ENCODE results near the gene SLC25A30.
A peak's percentile ranks its signal among the peaks of the same experiment; 100 is the strongest.
"Not testable (repeated sequence)": the region's sequence is repeated elsewhere in the genome, so short reads cannot be mapped to it uniquely, and the experiment has no call there.

The SLC25A30 gene

GRCh38 chr13:45356966-45357672 is 61.1 kb downstream of the SLC25A30 start:
- Mint-ChIP-seq H3K27ac (peak overlapping the region; percentile 67), H3K27me3 (ENCODE audit: low read depth) (no peaks in the 10 kb centered on the region), H3K36me3 (ENCODE audit: low read depth) (peaks cover 40% of the 10 kb centered on the region), H3K4me3 (peak overlapping the region; percentile 10), H3K4me1 (ENCODE audit: low read depth) (peaks cover 29% of the 10 kb centered on the region), H3K9me3 (no peaks in the 10 kb centered on the region)
- no peak for DNase-seq (ENCODE audit: low spot score)

GRCh38 chr13:45353895-45354294 is 64.3 kb downstream of the SLC25A30 start:
- Mint-ChIP-seq H3K27ac (peak overlapping the region; percentile 77), H3K9me3 (no peaks in the 10 kb centered on the region), H3K27me3 (ENCODE audit: low read depth) (no peaks in the 10 kb centered on the region), H3K4me3 (no peak overlapping the region), H3K36me3 (ENCODE audit: low read depth) (peaks cover 37% of the 10 kb centered on the region), H3K4me1 (ENCODE audit: low read depth) (peaks cover 18% of the 10 kb centered on the region)
- no peak for DNase-seq (ENCODE audit: low spot score)

- Mint-ChIP-seq H3K27ac (no peak overlapping the region), H3K9me3 (no peaks in the 10 kb centered on the region), H3K36me3 (ENCODE audit: low read depth) (peaks cover 34% of the 10 kb centered on the region), H3K4me3 (no peak overlapping the region), H3K27me3 (ENCODE audit: low read depth) (no peaks in the 10 kb centered on the region), H3K4me1 (ENCODE audit: low read depth) (peaks cover 10% of the 10 kb centered on the region)
- no peak for DNase-seq (ENCODE audit: low spot score)
These were observed 66.1 kb downstream of the SLC25A30 start for GRCh38 chr13:45352031-45352430.

GRCh38 chr13:45350152-45350551 is 68.0 kb downstream of the SLC25A30 start:
- Mint-ChIP-seq H3K4me1 (ENCODE audit: low read depth) (peaks cover 3% of the 10 kb centered on the region), H3K9me3 (no peaks in the 10 kb centered on the region), H3K27ac (no peak overlapping the region), H3K27me3 (ENCODE audit: low read depth) (no peaks in the 10 kb centered on the region), H3K36me3 (ENCODE audit: low read depth) (peaks cover 33% of the 10 kb centered on the region), H3K4me3 (no peak overlapping the region)
- no peak for DNase-seq (ENCODE audit: low spot score)

- no peak overlapping the region for H3K4me3 Mint-ChIP-seq
- no peak overlapping the region for H3K27ac Mint-ChIP-seq
- H3K4me1 Mint-ChIP-seq (ENCODE audit: low read depth), result peaks cover 3% of the 10 kb centered on the region
- H3K27me3 Mint-ChIP-seq (ENCODE audit: low read depth), result no peaks in the 10 kb centered on the region
- H3K36me3 Mint-ChIP-seq (ENCODE audit: low read depth), result peaks cover 36% of the 10 kb centered on the region
- no peaks in the 10 kb centered on the region for H3K9me3 Mint-ChIP-seq
- no peak for DNase-seq (ENCODE audit: low spot score)
These were observed 68.7 kb downstream of the SLC25A30 start for GRCh38 chr13:45349438-45349837.

- not testable (repeated sequence) for H3K9me3 Mint-ChIP-seq; H3K27ac Mint-ChIP-seq; H3K4me3 Mint-ChIP-seq; H3K27me3 Mint-ChIP-seq (ENCODE audit: low read depth); DNase-seq (ENCODE audit: low spot score)
- Mint-ChIP-seq H3K36me3 (ENCODE audit: low read depth) (peaks cover 36% of the 10 kb centered on the region), H3K4me1 (ENCODE audit: low read depth) (peaks cover 12% of the 10 kb centered on the region)
These were observed 74.1 kb downstream of the SLC25A30 start for GRCh38 chr13:45344064-45344463.
